Retina (tissue), 1 donor: ENCODE results near the gene EPHB6.

Experiments
- DNase-seq: peaks from one replicate; pipeline ENCODE4 v3.0.0-alpha.2; 2016

Gene EPHB6

DNA sequence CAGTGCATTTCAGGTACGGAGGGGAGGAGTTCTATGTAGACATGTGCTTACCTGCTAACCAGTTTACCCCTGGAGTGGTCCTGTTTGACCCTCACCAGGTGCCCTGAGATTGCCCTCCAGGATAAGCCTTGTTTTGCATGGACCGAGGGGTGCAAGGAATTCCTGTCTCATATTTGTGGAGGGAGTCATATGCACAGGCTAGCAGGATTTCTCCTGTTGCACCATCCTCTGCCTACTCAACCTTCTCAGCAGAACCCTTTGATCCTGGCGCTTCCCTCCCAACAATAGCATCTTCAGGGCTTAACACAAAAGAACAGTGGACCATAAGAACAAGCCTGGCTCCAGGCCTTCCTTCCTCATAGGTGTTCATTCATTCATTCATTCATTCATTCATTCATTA is 23.4 kb downstream of the EPHB6 start:
- DNase-seq: no peak

DNA sequence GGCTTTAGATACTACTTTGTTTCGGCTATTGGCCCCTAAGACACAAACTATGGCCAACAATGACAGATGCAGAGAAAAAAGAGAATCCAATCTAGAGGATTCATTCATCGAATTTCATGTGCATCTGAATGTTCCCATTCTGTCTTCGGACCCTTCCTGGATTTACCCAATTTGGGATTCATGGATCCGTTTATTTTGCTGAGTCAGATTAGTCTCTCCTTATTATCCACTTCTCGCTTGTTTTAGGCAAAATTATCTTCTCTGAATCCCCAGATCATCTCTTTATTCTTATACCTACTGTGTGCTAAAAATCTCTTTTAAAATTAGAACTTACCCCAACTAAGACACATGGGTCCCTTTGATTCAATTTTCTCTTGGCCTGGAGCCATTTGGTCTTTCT is 24.2 kb downstream of the EPHB6 start:
- no peak for DNase-seq

- no peak for DNase-seq
These were observed 26.1 kb downstream of the EPHB6 start for GRCh38 chr7:142880876-142881505.

DNA sequence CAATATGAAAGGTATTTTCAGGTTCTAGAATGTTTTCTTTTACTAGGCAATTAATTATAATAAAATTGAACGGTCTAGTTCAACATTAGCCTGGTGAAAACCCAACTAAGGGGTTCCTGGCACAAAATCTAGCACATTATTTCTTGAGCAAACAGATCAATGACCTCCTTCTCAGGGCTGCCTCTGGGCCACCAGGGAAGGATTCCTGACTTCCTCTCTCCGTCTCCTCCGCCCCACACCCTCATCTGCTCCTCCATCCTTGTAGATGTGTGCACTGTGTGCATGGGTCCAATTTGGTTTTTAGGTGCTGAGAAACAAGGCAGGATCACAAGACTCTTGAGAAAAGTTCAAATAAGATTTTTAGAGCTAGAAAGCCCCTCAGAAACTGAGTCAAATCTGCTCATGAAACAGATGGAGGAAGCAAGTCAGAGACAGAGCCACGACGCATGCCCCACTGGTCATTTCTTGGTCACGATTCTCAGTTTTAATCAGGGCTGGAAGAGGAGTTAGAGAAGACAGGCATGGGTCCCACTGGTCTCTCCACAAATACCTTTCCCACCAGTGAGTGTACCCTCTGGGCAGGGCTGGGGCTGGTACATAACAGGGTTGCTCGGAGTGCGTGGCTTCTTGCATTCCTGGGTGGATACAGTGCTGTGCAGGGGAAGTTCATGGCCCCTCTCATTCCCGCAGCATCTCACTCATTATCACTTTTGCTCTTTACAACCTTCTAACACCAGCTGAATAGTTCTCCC is 26.9 kb downstream of the EPHB6 start:
- no peak for DNase-seq

DNA sequence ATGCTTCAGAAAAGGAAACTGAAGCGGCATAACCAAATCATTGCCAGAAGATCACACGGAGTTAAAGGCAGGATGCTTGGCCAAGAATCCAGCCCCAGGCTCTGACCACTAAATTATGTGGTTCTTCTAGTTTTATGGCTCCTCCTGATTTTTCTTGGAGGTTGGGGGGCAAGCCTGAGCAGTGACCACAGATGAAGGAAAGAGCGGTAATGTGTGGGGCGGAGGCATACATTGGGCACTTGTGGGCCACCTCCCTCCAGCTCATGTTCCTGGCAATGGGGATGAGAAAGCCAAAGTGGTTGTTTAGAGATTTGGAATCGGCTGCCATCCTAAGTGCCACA is 27.4 kb downstream of the EPHB6 start:
- DNase-seq: no peak

DNA sequence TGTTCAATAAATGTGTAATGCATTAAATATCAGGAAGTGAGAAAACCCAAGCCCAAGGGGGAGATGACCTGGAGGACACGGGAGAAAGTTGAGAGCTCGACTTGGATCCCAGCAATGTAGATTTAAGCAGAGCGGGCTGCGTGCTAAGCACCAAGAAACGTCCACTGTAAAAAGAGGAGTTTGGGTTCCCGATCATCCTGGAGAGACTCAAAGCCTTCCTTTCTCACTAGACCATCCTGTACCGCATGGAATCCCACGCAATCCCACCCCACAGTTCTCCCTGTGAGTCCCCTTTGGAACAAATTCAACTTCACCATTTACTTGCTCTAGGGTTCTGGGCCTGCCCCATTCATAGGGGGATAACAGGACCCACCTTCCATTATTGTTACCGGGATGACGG is 28.3 kb downstream of the EPHB6 start:
- DNase-seq: no peak

DNA sequence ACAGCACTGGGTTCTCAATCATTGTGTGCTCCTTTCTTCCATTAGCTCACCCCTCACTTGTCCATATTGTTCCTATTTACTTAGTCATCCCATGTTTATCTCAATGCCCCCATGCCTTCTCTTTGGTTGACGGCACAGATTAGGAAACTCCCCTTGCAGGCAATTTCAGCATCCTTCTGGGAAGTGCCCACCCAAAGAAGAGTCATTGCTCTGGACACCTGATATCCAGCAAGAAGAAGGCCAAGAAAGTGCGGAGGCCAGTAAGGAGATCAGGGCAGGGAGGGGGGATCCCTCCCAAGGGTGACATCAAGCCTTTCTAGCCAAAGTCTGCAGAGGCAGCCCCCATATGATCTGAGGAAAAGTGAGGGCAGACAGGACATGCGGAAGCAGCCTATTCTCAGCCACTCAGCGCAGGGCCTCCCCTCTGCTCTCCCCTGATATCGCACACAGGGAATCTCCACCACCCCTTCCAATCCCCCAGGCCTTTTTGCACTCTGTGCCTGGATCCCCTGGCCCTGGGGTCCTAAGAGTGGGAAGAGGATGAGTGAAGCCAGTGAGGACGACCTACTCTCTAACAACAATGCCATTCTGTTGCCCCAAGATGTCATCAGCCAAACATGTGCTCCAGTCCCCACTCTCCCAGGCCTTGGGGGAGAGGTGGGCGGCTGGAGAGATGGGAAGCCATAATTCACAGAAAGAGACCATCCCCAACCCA is 28.9 kb downstream of the EPHB6 start:
- no peak for DNase-seq

DNA sequence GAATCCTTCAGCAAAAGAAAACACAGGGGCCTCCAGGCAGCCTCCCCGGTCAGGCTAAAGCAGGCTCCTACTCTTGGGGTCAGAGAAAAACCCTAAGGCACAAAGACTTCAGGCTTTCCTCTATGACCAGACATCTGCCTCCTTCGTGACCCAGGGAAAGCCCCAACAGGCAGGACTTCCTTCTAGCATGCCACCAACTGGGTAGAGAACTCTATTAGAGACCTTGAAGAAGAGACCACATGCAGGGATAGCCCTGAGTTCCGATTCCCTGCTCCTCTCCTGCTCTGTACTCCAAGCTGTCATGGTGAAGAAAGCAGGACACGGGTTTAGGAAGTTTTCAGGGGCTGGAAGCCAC is 29.4 kb downstream of the EPHB6 start:
- no peak for DNase-seq

- DNase-seq: no peak
These were observed 30.7 kb downstream of the EPHB6 start, which contains the start of gene TRPV6 for GRCh38 chr7:142885311-142886230. Gene TRPV6, minus strand, starts transcription at chr7:142885745.

DNA sequence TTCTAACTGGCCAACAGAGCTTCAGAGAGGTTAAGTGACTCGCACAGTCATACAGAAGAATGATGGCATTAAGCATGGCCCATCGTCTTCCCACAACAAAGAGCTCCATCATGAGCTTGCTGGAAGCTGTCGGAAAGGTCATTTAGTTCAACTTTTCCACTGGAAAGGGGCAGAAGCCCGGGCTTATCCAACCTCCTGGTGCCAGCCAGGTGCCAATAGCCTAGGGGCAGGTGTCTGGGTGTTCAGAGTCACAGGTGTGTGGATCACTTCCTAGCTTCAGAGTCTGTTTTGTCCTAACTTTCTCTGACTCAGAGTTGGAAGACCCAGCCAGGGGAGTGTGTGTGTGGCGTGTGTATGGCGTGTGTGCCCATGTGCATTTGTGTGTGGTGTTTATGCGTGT is 32.0 kb downstream of the EPHB6 start:
- DNase-seq: no peak

GRCh38 chr7:142887282-142888015 is 32.6 kb downstream of the EPHB6 start:
- DNase-seq: no peak

- no peak for DNase-seq
These were observed 34.9 kb downstream of the EPHB6 start for GRCh38 chr7:142889816-142890215.

GRCh38 chr7:142890874-142891485 is 36.1 kb downstream of the EPHB6 start:
- DNase-seq: peak; percentile 27

GRCh38 chr7:142891490-142892082 is 36.7 kb downstream of the EPHB6 start:
- DNase-seq: peak; percentile 34

- no peak for DNase-seq
These were observed 38.1 kb downstream of the EPHB6 start for GRCh38 chr7:142892951-142893350.

- DNase-seq: no peak
These were observed 39.5 kb downstream of the EPHB6 start for GRCh38 chr7:142894112-142894984.

- DNase-seq: no peak
These were observed 40.2 kb downstream of the EPHB6 start for GRCh38 chr7:142894985-142895593.

DNA sequence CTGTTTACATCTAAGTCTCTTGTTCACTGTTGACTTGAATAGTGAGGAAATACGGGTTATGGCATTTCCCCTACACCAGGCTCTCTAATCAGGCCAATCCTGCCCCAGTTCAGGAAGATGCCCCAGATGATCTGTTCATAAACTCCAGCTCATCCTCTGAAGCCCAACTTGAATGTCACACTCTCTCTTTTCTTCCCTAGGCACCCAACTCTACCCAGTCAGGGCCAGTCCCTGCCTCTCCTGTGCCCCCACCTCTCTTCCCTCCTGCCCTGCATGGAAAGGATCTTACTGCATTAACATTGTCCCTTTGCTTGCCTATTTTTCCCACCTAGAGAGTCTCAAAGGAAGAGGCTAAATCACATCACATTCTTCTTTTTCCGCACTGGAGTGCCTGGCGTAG is 41.3 kb downstream of the EPHB6 start:
- DNase-seq: no peak

GRCh38 chr7:142896741-142897379 is 42.0 kb downstream of the EPHB6 start:
- no peak for DNase-seq
